Smooth muscle cell (in vitro differentiated cells): ENCODE measurements around the gene ANKRD55. TPM values are rescaled to one million over a fixed set of nuclear protein-coding genes. Genes with fewer than 3 reads are reported as not detected.

Experiments used
- DNase-seq: peaks from one replicate; lab custom pipeline; 2025; ENCODE audit not compliant: unreplicated experiment; lab: John Stamatoyannopoulos, UW
- H2AFZ ChIP-seq: fragments of 200-600 bp; sonication (generic); 2 replicates; pipeline ENCODE4 v1.6.0; 2016; ENCODE audit warnings: antibody characterized with exemption, low read depth, mild to moderate bottlenecking
- H3F3A ChIP-seq: fragments of 200-600 bp; sonication (generic); 2 replicates; pipeline ENCODE4 v1.6.0; 2017; ENCODE audit warnings: antibody characterized with exemption, low read depth
- H3K27ac ChIP-seq: fragments of 200-600 bp; sonication (generic); 2 replicates; pipeline ENCODE4 v1.5.1; 2016; ENCODE audit warnings: low read depth, mild to moderate bottlenecking
- H3K27me3 ChIP-seq: fragments of 200-600 bp; sonication (generic); 2 replicates; pipeline ENCODE4 v1.6.1; 2016; ENCODE audit warnings: low read depth, mild to moderate bottlenecking
- H3K36me3 ChIP-seq: fragments of 200-600 bp; sonication (generic); 2 replicates; pipeline ENCODE4 v1.5.1; 2016; ENCODE audit warnings: low read depth
- H3K4me1 ChIP-seq: fragments of 200-600 bp; sonication (generic); 2 replicates; pipeline ENCODE4 v1.5.1; 2016; ENCODE audit warnings: low read depth
- H3K4me2 ChIP-seq: fragments of 200-600 bp; sonication (generic); 2 replicates; pipeline ENCODE4 v1.6.0; 2016; ENCODE audit warnings: mild to moderate bottlenecking
- H3K4me3 ChIP-seq: fragments of 200-600 bp; sonication (generic); 2 replicates; pipeline ENCODE4 v1.5.1; 2016; ENCODE audit warnings: mild to moderate bottlenecking
- H3K79me2 ChIP-seq: fragments of 200-600 bp; sonication (generic); 2 replicates; pipeline ENCODE4 v1.6.0; 2016; ENCODE audit warnings: low read depth, mild to moderate bottlenecking
- H3K9ac ChIP-seq: fragments of 200-600 bp; sonication (generic); 2 replicates; pipeline ENCODE4 v1.6.0; 2016; ENCODE audit warnings: low read depth
- H3K9me3 ChIP-seq: fragments of 200-600 bp; sonication (generic); replicated peaks from 2 replicates; pipeline ENCODE4 v1.5.1; 2016; ENCODE audit warnings: low read depth
- H4K20me1 ChIP-seq: fragments of 200-600 bp; sonication (generic); 2 replicates; pipeline ENCODE4 v1.6.0; 2016; ENCODE audit warnings: low read depth
- CTCF ChIP-seq: fragments of 200-600 bp; sonication (generic); IDR thresholded peaks from 2 replicates; pipeline ENCODE4 v1.5.1; 2017; ENCODE audit warnings: borderline replicate concordance, mild to moderate bottlenecking, antibody characterized with exemption; ENCODE audit not compliant: insufficient read depth, poor library complexity, severe bottlenecking
- WGBS: methylation state at CpG from one replicate; pipeline ENCODE4 v1.1.7; 2016; ENCODE audit warnings: low lambda C conversion rate; 5-methylcytosine and 5-hydroxymethylcytosine counted together
- polyA plus RNA-seq: library from polyadenylated mRNA; unstranded; fragments of >200 nt; fragmentation: Nextera tagmentation; extraction: Ambion mirVana; gene quantifications from 2 replicates; pipeline ENCODE4 v1.2.1, GENCODE V29; 2016
- total RNA-seq: library from RNA; depleted of rRNA; stranded (reverse); fragments of >200 nt; gene quantifications from 2 replicates; pipeline ENCODE4 v1.2.3, GENCODE V29; 2014

Gene ANKRD55
- total and polyA plus RNA-seq, 2 experiments from 2014 or later: 1.1 to 1.7 TPM

- H3K36me3 ChIP-seq: no peaks in the 10 kb centered on the region
- no peaks in the 10 kb centered on the region for H3K9me3 ChIP-seq
- no peak overlapping the region for H2AFZ ChIP-seq
- 96% methylated on average over 4 of the region's 4 CpGs for WGBS
- H3K27me3 ChIP-seq: no peaks in the 10 kb centered on the region
- H3K27ac ChIP-seq: no peak overlapping the region
- H3K4me1 ChIP-seq: no peaks in the 10 kb centered on the region
- H4K20me1 ChIP-seq: no peaks in the 10 kb centered on the region
- H3K4me2 ChIP-seq: no peak overlapping the region
- H3F3A ChIP-seq: no peaks in the 10 kb centered on the region
- no peak for TF ChIP-seq CTCF
- H3K4me3 ChIP-seq: no peak overlapping the region
- no peak overlapping the region for H3K9ac ChIP-seq
- H3K79me2 ChIP-seq: no peaks in the 10 kb centered on the region
- no peak for DNase-seq
Measured at GRCh38 chr5:56115589-56115988, 117.5 kb downstream of the ANKRD55 start.

- no peak for DNase-seq
- no peak overlapping the region for H3K27ac ChIP-seq
- no peak overlapping the region for H2AFZ ChIP-seq
- no peak for TF ChIP-seq CTCF
- H3K9ac ChIP-seq: no peak overlapping the region
- H3K4me2 ChIP-seq: no peak overlapping the region
- no peak overlapping the region for H3K4me3 ChIP-seq
- H3K27me3 ChIP-seq: no peaks in the 10 kb centered on the region
- H3K4me1 ChIP-seq: no peaks in the 10 kb centered on the region
- no peaks in the 10 kb centered on the region for H3F3A ChIP-seq
- H3K9me3 ChIP-seq: no peaks in the 10 kb centered on the region
- no peaks in the 10 kb centered on the region for H3K79me2 ChIP-seq
- WGBS: 82% methylated on average over 11 of the region's 11 CpGs
- H4K20me1 ChIP-seq: no peaks in the 10 kb centered on the region
- no peaks in the 10 kb centered on the region for H3K36me3 ChIP-seq
Measured at GRCh38 chr5:56112526-56113121, 120.5 kb downstream of the ANKRD55 start.

- H3K9me3 ChIP-seq: no peaks in the 10 kb centered on the region
- no peaks in the 10 kb centered on the region for H3K36me3 ChIP-seq
- H3K4me2 ChIP-seq: no peak overlapping the region
- no peak for DNase-seq
- 97% methylated on average over 9 of the region's 9 CpGs for WGBS
- H2AFZ ChIP-seq: no peak overlapping the region
- no peak overlapping the region for H3K4me3 ChIP-seq
- H3K27me3 ChIP-seq: no peaks in the 10 kb centered on the region
- H3K9ac ChIP-seq: no peak overlapping the region
- H3F3A ChIP-seq: no peaks in the 10 kb centered on the region
- no peaks in the 10 kb centered on the region for H3K79me2 ChIP-seq
- H4K20me1 ChIP-seq: no peaks in the 10 kb centered on the region
- TF ChIP-seq CTCF: no peak
- no peak overlapping the region for H3K27ac ChIP-seq
- no peaks in the 10 kb centered on the region for H3K4me1 ChIP-seq
Measured at GRCh38 chr5:56111404-56111781, 121.7 kb downstream of the ANKRD55 start.
